NCI-H2196 treated with DMSO at 0.1 percent for 48 hours (cell line): ENCODE data around the gene KPNB1.

Source experiments
- DNase-seq: peaks from one replicate; lab custom pipeline; 2025; ENCODE audit not compliant: unreplicated experiment; lab: John Stamatoyannopoulos, UW

Gene KPNB1

DNA sequence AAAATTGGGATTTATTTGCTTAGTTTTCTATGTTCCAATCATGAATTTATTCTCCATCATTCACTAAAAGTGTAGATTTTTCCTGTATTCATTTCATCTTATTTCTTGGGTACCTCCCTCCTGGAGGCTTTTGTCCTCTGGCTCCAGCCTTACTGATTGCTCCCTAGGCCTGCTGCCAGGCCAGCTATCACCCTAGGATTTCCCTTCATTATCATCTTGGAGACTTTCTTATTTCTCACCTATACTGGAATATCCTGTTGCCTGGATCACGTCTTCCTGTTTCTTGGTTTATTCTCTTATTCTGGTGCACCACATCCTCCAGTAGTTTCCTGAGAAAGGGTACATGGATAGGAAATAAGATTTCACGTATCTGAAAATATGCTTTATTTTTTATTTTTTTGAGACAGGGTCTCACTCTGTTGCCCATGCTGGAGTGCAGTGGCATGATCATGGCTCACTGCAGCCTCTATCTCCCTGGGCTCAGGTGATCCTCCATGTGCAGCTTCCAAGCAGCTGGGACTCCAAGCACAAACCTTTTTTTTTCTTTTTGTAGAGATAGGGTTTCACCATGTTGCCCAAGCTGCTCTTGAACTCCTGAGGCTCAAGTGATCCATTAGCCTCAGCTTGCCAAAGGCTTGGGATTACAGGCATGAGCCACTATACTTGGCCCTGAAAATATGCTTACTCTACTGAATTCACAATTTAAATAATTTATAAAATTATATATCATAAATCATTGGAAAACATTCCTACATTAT is 13.3 kb upstream of the KPNB1 start:
- DNase-seq, result no peak

DNA sequence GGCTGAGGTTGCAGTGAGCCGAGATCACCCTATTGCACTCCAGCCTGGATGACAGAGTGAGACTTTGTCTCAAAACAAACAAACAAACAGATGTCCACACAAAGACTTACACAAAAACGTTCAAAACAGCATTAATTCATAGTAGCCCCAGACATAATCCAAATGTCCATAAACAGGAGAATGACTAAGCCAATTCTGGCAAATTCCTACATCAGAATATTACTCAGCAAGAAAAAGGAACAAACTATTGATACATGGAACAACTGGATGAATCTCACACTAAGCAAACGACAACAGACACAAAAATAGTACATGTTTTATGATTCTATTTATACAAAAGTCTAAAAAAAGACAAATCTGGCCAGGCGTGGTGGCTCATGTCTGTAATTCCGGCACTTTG is 10.8 kb upstream of the KPNB1 start:
- no peak for DNase-seq

DNA sequence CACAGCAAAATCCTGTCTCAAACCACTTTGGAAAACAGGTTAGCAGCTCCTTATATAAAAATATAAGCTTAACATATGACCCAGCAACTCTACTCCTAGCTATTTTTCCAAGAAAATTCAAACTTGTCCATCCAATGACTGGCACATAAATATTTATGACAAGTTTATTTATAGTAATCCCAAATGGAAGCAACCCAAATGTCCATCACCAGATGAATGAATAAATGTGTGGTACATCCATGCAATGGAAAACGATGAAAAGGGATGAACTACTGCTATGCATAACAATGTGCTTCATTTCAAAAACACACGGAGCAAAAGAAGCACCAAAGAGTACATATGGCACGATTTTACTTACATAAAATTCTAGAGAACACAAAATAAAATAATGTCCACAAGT is 9.6 kb upstream of the KPNB1 start:
- DNase-seq, result no peak

DNA sequence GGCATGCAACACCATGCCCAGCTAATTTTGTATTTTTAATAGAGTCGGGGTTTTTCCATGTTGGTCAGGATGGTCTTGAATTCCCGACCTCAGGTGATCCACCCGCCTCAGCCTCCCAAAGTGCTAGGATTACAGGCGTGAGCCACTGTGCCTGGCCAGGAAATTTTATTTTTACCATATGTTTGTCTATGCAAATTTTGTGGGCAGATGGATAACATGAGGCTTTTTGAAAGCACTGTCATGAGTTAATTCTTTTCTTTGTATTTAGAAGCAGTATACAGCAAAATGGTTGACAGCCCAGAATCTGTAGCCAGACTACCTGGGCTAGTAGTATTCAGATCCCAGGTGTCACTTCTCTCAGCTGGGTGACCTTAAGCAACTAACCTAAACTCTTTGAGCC is 8.5 kb upstream of the KPNB1 start:
- DNase-seq, result no peak

DNA sequence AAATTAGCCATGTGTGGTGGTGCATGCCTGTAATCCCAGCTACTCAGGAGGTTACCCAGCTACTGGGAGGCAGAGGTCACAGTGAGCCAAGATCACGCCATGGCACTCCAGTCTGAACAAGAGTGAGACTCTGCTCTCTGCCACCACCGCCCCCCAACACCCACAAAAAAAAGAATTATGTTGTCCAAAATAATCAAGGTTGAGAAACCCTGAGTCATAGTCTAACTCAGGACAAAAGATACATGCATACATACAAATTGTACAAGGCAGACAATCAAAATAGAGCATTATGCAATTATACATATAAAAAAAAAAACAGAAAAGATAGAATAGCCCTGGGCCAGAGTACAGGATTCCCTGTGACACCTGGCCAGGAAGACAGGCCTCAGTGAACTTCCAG is 6.6 kb upstream of the KPNB1 start:
- DNase-seq, result no peak

DNA sequence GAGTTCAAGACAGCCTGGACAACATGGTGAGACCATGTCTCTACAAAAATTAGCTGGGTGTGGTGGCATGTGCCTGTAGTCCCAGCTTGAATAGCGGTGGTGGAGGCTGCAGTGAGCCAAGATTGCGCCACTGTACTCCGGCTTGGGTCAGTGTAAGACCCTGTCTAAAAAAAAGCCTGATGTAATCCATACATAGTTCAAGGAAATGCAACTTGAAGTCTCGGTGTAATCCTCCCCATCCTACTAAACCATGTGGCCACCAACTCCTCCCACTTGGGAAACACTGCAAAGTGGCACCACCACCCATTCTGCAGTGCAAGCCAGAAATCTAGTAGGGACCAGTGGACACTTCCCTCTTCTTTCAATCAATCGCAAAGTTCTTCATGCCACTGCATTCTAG is 5.4 kb upstream of the KPNB1 start:
- DNase-seq, result no peak

DNA sequence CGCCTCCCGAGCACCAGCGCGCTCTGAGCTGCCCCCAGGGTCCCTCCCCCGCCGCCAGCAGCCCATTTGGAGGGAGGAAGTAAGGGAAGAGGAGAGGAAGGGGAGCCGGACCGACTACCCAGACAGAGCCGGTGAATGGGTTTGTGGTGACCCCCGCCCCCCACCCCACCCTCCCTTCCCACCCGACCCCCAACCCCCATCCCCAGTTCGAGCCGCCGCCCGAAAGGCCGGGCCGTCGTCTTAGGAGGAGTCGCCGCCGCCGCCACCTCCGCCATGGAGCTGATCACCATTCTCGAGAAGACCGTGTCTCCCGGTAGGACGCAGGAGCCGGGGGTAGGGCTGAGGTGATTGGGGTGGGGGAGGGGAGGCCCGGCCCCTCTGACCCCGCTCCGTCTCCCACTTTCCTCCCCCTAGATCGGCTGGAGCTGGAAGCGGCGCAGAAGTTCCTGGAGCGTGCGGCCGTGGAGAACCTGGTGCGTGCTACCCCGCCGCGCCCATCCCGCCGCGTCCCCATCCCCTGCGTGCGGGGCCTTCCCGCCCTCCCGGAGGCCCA is 329 bp downstream of the KPNB1 start:
- peak; percentile 54 for DNase-seq

DNA sequence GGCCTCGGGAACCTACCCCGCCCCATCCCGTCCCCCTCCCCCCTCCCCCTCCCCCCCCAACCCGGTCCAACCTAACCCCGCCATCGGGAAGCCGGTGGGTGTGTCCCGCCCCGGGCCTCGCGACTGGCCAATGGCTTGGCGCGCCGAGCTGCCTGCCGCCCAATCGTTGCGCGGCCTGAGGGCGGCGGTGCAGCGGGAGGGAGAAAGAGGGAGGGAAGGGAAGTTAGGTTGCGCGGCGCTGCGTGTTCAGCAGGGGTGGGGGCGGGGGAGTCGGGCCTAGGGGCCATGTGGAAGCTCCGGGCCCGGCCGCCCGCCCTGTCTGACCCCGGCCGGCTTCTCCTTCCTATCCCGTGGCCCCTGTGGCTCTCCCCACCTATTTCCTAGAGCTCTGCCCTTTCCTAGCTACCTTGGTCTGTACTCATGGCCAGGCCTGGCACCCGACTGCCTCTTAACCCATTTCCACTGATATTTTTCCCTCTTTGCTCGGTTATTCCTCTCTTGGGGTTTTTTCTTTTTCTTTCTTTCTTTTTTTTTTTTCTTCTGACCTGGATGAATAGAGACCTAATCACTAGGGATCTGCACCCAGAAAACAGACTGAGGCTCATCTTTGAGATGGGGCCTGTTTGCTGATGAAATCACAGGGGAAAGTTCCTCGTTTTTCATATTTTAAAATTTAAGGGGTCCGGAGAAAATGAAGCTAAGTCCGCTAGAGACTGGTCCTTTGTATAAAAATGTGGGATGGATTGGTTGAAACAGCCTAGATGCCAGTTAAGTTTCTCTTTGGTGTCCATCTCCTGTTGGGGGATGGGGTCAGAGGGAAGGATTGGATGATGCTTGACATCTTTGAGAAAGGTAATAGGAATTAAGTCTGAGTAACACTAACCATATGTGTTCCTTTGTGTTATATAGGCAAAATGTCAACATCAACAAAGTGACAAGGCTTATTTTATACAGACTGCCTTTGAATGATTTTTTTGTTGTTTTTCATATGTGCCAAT is 1.1 kb downstream of the KPNB1 start:
- DNase-seq, result peak; percentile 98

DNA sequence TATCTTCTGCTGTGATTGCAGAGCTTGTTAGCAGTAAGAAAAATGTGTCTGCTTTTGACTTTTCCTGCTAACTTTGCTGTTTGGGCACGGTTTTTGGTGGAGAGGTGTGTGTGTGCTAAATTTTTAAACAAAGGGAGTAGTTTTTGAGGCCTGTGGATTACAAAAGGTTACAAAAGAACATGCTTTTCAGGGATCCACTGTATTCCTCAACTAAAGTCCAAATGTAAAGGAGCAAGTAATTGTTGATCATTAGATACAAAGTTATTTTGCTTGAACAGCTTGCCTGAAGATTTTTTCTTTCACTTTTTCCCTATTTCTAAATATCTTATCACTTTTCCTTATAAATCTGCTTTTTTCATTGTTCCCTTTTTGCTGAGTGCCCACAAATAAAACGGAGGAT is 2.0 kb downstream of the KPNB1 start:
- no peak for DNase-seq

DNA sequence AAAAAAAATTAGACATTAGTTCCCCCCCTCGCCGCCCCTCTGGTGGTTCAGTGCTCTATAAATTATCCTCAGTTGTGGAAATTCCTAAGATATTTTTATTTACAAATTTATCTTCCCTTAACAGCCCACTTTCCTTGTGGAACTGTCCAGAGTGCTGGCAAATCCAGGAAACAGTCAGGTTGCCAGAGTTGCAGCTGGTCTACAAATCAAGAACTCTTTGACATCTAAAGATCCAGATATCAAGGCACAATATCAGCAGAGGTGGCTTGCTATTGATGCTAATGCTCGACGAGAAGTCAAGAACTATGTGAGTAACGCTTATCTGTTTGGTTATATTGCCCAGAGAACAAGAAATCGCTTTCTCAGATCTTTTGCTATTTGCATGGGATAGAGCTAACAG is 2.9 kb downstream of the KPNB1 start:
- no peak for DNase-seq

DNA sequence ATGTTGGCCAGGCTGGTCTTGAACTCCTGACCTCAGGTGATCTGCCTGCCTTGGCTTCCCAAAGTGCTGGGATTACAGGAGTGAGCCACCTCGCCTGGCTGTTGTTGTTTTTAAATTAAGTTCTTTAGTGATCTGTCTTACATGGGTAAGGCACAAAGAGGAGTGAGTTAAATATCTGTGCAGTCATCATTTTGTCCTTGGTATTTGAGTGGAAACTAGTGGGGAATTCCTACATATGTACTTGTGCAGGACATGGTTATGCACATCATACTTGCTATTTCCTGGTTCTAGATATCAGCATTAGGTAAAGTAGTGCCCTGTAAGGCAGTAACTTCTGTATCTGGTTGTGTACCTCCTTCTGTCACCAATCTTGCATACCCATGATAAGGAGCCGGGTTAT is 3.7 kb downstream of the KPNB1 start:
- DNase-seq, result no peak

DNA sequence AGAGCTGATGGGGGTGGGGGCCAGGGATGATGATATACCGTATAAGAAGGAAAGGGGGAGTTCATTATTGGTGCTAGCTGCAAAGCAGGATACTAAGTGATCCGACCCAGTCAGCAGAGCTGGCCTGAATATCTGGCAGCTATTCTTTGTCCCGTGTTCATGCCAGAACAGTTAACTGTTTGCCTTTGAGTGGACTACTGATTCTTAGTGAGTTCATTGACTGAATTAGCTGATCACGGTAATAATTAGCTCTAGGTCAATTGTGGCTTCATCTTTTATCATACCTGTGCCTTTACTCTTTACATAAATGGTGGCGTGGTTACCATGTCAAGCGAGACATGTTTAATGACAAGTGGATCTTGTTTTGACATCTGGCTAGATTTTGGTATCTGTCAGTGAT is 5.3 kb downstream of the KPNB1 start:
- no peak for DNase-seq

DNA sequence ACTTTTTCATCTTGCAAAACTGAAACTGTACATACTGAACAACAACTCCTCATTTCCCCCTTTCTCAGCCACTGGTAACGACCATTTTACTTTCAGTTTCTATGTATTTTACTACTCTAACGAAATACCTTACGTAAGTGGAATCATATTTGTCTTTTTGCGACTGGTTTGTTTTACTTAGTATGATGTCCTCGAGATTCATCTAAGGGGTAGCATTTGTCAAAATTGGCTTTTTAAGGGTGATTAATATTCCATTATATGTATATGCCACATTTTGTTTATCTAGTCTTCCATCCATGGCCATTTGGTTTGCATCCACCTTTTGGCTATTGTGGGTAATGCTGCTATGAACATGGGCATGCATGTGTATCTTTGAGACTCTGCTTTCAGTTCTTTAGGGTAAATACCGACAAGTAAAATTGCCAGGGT is 10.4 kb downstream of the KPNB1 start:
- DNase-seq, result no peak

DNA sequence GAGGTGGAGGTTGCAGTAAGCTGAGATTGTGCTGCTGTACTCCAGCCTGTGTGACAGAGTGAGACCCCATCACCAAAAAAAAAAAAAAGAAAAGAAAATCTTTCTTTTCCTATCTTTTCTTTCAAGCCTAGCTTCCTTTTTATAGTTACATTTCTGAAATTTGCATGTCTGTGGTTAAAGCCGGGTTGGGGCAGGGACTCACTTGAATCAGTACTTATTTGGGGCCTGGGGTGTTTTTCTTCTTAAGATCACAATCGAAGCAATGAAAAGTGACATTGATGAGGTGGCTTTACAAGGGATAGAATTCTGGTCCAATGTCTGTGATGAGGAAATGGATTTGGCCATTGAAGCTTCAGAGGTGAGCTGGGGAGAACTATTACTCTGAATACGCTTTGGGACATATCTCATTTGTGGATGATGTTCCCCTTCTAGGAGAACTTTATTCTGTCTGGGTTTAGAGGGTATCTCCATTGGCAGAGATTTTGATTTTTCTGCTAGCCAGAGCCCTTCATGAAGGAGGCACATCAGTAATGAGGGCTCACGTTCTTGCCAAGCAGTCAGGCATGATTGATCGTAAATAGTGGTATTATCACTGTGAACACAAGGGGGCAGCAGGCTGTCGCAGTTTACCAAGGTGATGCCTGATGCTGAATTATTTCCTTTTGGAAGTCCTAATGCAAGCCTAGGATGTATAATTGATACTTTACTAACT is 14.3 kb downstream of the KPNB1 start:
- peak; percentile 44 for DNase-seq

DNA sequence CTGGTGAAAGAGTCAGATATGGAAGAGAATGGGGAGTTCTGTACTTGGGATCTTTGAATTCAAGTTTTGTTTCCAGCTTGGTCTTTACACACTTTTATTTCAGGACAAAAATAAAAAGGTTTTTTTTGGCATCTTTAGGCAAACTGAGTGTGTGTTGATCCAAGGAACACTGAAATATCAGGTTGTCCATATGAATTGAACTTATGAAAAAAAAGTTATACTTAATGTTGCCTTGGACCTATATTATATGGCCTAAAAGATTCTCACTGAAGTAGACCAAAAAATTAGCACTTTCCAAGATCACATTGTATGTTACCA is 14.9 kb downstream of the KPNB1 start:
- no peak for DNase-seq

DNA sequence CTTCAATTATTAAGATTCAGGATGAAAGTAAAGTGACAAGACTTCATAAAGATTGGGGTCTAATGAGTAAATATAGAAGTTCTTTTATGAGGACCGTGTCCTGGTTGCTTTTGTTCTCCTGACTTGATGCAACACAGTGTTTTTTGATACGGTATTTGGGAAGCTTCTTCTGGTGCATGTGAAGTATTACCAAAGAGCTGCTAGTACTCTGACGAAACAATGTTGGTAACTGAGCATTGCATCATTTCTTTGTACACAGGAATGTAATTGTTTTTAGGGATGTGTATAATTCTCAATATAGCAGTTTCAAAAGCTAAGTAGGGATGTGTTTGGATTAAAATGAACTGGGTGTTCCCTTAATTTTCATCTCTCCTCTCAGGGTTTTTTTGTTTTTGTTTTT is 15.9 kb downstream of the KPNB1 start:
- DNase-seq, result no peak

DNA sequence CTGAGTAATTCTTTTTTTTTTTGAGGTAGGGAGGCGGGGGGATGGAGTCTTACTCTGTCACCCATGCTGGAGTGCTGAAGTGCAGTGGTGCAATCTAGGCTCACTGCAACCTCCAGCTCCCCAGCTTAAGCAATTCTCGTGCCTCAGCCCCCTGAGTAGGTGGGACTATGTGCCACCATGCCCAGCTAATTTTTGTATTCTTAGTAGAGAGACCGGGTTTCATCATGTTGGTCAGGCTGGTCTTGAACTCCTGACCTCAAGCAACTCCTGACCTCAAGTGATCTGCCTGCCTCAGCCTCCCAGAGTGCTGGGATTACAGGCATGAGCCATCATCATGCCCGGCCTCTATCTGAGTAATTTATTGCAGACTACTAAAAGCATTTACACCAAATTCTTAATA is 19.4 kb downstream of the KPNB1 start:
- DNase-seq, result no peak

DNA sequence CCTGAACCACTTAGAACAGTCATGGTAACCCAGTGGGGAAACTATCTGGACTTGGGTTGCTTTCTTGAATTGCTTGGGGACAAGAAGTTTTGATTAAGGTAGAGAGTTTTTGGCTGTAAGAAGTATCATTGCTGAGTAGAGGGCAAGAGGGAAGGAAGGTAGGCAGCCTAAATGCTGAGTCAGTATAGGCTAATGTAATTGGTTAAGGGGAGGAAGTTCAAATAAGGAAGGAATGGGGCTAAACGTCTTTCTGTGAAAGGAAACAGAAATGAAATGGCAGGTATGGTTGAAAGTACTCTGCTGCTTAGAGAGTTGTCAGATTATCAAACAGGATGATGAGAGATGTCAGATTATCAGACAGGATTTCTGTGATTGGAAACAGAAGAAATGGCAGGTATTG is 20.3 kb downstream of the KPNB1 start:
- no peak for DNase-seq

DNA sequence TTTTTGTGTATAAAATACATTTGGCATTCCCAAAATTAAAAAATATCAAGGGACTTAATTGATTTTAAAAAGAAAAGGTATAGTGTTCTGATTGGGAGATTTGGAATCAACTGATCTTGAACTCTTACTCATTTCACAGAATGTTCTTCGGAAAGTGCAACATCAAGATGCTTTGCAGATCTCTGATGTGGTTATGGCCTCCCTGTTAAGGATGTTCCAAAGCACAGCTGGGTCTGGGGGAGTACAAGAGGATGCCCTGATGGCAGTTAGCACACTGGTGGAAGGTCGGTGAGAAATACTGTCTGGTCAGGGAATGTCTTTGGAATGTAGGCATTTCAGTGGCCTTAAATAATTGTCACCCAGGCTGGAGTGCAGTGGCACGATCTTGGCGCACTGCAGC is 24.8 kb downstream of the KPNB1 start:
- DNase-seq, result no peak

DNA sequence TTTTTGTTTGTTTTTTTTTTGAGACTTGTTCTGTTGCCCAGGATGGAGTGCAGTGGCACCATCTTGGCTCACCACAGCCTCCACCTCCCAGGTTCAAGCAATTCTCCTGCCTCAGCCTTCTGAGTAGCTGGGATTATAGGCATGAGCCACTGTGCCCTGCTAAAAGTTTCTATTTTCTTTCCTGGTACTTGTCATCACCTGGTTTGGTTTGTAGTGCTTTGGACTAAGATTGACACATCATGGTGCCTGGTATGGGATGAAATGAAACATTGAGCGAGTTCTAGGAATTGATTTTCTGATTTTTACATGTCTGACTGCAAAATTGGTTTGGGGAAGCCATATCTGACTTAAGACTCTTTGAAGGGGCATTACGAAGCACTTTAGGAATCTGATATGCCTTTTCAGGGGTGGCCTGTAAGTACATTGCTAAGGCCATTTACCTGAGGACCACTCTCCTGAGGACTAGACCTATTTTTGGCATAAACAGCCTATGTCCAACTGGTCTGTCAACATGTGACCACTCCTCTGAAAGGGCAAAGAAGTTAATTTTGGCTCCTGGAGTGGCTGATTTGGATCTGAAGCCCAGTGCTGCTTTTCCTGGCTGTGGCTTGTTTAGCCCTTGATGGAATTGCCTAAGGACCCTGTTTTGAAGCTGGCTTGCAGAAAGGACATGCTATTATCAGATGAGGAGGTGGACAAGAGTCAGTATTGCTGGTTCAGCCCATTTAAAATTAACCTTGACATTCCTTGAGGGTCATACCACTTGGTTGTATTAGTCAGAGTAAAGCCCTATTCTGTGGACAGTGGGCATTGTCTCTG is 25.9 kb downstream of the KPNB1 start:
- no peak for DNase-seq

DNA sequence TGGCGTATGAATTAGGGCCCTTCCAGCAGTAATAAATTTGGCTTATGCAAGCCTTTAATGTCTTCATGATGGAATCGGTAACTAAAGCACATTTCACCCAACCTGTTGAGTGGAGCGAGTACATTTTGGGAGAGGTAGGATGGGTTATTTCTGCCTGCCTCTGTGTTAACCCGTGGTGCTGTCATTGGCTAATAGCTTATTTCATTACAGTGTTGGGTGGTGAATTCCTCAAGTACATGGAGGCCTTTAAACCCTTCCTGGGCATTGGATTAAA is 26.4 kb downstream of the KPNB1 start:
- DNase-seq, result no peak
